MM.1S (cell line): ENCODE data around the gene IQGAP2.

Experiments used
- EZH2 ChIP-seq: fragments of 300-600 bp; sonication (generic); optimal IDR thresholded peaks from 2 replicates; pipeline ENCODE3; 2017; ENCODE audit warnings: low read depth, mild to moderate bottlenecking, antibody characterized with exemption, low read length, mixed read lengths
- EZH2phosphoT487 ChIP-seq: fragments of 300-600 bp; sonication (generic); IDR thresholded peaks from 2 replicates; pipeline ENCODE4 v1.6.1; 2018; ENCODE audit warnings: antibody characterized with exemption, low read length
- TF ChIP-seq, protein P1 (sequence below): fragments of 300-600 bp; sonication (generic); IDR thresholded peaks from 2 replicates; pipeline ENCODE4 v1.5.1; 2016; ENCODE audit warnings: antibody characterized with exemption, low read length, mixed read lengths

- TF ChIP-seq, protein P1, sequence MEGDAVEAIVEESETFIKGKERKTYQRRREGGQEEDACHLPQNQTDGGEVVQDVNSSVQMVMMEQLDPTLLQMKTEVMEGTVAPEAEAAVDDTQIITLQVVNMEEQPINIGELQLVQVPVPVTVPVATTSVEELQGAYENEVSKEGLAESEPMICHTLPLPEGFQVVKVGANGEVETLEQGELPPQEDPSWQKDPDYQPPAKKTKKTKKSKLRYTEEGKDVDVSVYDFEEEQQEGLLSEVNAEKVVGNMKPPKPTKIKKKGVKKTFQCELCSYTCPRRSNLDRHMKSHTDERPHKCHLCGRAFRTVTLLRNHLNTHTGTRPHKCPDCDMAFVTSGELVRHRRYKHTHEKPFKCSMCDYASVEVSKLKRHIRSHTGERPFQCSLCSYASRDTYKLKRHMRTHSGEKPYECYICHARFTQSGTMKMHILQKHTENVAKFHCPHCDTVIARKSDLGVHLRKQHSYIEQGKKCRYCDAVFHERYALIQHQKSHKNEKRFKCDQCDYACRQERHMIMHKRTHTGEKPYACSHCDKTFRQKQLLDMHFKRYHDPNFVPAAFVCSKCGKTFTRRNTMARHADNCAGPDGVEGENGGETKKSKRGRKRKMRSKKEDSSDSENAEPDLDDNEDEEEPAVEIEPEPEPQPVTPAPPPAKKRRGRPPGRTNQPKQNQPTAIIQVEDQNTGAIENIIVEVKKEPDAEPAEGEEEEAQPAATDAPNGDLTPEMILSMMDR = no peak
- no peak for TF ChIP-seq EZH2
- TF ChIP-seq EZH2phosphoT487 = no peak
These were observed 73.5 kb downstream of the IQGAP2 start for GRCh38 chr5:76476474-76477038.
